AG09319 (cell line): ENCODE results near the gene POLR3B.

Source experiments
- DNase-seq: peaks from one replicate; pipeline ENCODE4 v3.0.0-alpha.2; 2010; ENCODE audit warnings: low read depth; ENCODE audit errors: extremely low read depth
- TF ChIP-seq, protein P1 (sequence below): IDR thresholded peaks from 2 replicates; pipeline ENCODE4 v1.5.1; 2011; ENCODE audit warnings: low read depth, mild to moderate bottlenecking, inconsistent platforms, low read length, moderate library complexity

The POLR3B gene

DNA sequence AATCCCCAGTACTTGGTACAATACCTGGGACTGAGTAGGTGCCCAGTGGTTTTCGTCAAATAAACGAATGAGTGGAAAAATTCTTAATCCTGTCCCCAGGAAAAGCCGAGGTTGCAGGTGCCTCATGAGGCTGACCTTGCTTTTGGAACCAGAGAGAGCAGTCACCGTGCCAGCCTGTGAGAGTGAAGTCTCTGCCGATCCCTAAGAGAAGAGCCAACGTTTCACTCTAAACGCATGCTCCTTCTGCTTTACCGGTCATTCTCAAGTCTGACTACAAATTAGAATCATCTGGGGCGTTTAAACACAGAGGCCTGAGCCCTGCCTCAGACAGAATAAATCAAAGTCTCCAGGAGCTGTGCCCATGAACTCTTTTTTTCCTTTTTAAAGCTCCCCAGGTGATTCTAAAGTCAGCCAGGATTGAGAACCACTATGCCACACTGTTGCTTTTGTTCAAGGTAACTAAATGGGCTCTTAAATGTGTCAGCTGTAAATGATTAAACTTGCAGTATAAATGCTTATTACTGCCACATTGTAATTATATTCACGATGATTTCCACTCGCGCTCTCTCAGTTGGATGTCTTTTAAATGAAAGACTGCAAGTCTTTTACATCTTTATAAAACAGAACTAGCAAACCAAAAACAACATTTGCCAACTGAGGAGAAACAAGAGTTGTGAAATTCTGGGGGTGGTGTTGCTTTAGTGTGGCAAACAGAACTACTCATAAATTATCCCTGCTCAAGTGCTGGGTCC is 28.1 kb upstream of the POLR3B start:
- TF ChIP-seq, protein P1, sequence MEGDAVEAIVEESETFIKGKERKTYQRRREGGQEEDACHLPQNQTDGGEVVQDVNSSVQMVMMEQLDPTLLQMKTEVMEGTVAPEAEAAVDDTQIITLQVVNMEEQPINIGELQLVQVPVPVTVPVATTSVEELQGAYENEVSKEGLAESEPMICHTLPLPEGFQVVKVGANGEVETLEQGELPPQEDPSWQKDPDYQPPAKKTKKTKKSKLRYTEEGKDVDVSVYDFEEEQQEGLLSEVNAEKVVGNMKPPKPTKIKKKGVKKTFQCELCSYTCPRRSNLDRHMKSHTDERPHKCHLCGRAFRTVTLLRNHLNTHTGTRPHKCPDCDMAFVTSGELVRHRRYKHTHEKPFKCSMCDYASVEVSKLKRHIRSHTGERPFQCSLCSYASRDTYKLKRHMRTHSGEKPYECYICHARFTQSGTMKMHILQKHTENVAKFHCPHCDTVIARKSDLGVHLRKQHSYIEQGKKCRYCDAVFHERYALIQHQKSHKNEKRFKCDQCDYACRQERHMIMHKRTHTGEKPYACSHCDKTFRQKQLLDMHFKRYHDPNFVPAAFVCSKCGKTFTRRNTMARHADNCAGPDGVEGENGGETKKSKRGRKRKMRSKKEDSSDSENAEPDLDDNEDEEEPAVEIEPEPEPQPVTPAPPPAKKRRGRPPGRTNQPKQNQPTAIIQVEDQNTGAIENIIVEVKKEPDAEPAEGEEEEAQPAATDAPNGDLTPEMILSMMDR, result no peak
- no peak for DNase-seq

GRCh38 chr12:106331599-106331998 is 25.9 kb upstream of the POLR3B start:
- TF ChIP-seq, protein P1, result no peak
- no peak for DNase-seq

DNA sequence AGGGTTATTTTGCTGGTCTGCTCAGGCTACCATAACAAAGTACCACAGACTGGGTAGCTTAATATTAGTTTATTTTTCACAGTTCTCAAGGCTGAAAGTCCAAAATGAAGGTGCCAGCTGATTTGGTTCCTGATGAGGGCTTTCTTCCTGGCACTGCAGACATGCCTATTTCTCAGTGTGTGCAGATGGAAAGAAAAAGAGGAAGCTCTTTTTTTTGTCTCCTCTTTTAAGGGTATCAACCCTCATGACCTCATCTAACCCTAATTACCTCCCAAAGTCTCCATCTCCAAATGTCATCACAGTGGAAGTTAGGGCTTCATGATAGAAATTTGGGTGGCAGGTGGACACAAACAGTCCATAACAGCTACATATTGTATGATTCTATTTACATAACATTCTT is 25.0 kb upstream of the POLR3B start:
- no peak for DNase-seq
- TF ChIP-seq, protein P1, result no peak

- DNase-seq, result no peak
- TF ChIP-seq, protein P1, result no peak
Observed at GRCh38 chr12:106333010-106333409, 24.5 kb upstream of the POLR3B start.

GRCh38 chr12:106333756-106334155 is 23.8 kb upstream of the POLR3B start:
- DNase-seq, result no peak

GRCh38 chr12:106341086-106341877 is 16.3 kb upstream of the POLR3B start:
- no peak for DNase-seq
- TF ChIP-seq, protein P1, result no peak

More at GRCh38 chr12:106333756-106334155, 23.8 kb upstream of the POLR3B start:
- TF ChIP-seq, protein P1, result no peak

- TF ChIP-seq, protein P1, result no peak
- DNase-seq, result peak; percentile 63
Observed at GRCh38 chr12:106342397-106343213, 14.9 kb upstream of the POLR3B start.
